BJ (cell line): ENCODE data around the gene ATP8A2. TPM values are rescaled to one million over a fixed set of nuclear protein-coding genes. Genes with fewer than 3 reads are reported as not detected.
"Not testable (repeated sequence)": the region's sequence is repeated elsewhere in the genome, so short reads cannot be mapped to it uniquely, and the experiment has no call there.

Source experiments
- CTCF ChIA-PET: fragments of 350-600 bp; formaldehyde crosslinking; extraction: SDS; loops from one replicate; lab custom pipeline; 2021; ENCODE audit warnings: antibody characterized with exemption, inconsistent platforms; lab: Yijun Ruan, JAX
- POLR2A ChIA-PET: fragments of 300-600 bp; sonication (Branson Sonifier 250); formaldehyde crosslinking; extraction: SDS; loops from one replicate; lab custom pipeline; 2021; ENCODE audit warnings: antibody characterized with exemption; lab: Charles Lee
- DNase-seq: peaks from one replicate; pipeline ENCODE4 v3.0.0-alpha.2; 2011; ENCODE audit warnings: low read depth
- H3K27me3 ChIP-seq: 2 replicates; pipeline ENCODE4 v1.6.0; 2011; ENCODE audit warnings: low read length; ENCODE audit not compliant: control insufficient read depth, insufficient read depth
- H3K36me3 ChIP-seq: 2 replicates; pipeline ENCODE4 v1.5.1; 2011; ENCODE audit warnings: low read length; ENCODE audit not compliant: control insufficient read depth, insufficient read depth
- H3K4me3 ChIP-seq: 2 replicates; pipeline ENCODE4 v1.5.1; 2011; ENCODE audit warnings: low read depth, mild to moderate bottlenecking, control low read depth, low read length
- polyA plus RNA-seq: library from polyadenylated mRNA; depleted of rRNA; stranded (reverse); fragments of >200 nt; gene quantifications from 2 replicates; pipeline ENCODE4 v1.2.3, GENCODE V29; 2011
- TF ChIP-seq, protein P1 (sequence below): IDR thresholded peaks from 2 replicates; pipeline ENCODE4 v1.5.1; 2011; ENCODE audit warnings: low read depth, mild to moderate bottlenecking, control low read depth, inconsistent platforms, low read length, moderate library complexity; ENCODE audit not compliant: insufficient read depth

Gene ATP8A2
- polyA plus RNA-seq, 1 experiment: 0.02 TPM

DNA sequence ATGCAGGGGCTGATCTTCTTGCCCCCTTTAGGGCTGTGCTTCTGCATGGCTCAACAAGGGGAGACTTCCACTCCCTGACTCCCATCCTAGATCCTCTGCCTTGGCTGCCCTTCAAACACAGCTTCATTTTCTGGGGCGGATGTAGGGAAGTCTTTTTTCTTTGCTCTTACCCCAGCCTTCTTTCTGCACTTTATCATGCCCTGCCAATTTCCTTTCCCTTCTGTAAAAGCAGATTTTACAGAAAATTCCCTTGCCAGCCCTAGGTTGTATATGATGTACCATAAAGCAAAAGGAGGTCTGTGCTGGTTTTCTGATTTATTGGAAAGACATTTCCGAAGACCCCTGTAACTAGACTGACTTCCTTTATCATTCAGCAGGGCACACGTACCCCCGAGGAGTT lies 396.6 kb downstream of the ATP8A2 start:
- CTCF ChIA-PET: no interaction called here
- TF ChIP-seq, protein P1, sequence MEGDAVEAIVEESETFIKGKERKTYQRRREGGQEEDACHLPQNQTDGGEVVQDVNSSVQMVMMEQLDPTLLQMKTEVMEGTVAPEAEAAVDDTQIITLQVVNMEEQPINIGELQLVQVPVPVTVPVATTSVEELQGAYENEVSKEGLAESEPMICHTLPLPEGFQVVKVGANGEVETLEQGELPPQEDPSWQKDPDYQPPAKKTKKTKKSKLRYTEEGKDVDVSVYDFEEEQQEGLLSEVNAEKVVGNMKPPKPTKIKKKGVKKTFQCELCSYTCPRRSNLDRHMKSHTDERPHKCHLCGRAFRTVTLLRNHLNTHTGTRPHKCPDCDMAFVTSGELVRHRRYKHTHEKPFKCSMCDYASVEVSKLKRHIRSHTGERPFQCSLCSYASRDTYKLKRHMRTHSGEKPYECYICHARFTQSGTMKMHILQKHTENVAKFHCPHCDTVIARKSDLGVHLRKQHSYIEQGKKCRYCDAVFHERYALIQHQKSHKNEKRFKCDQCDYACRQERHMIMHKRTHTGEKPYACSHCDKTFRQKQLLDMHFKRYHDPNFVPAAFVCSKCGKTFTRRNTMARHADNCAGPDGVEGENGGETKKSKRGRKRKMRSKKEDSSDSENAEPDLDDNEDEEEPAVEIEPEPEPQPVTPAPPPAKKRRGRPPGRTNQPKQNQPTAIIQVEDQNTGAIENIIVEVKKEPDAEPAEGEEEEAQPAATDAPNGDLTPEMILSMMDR: no peak
- Histone ChIP-seq H3K36me3 (no peaks in the 10 kb centered on the region), H3K4me3 (no peak overlapping the region), H3K27me3 (no peaks in the 10 kb centered on the region)
- DNase-seq: no peak
- POLR2A ChIA-PET: no interaction called here

DNA sequence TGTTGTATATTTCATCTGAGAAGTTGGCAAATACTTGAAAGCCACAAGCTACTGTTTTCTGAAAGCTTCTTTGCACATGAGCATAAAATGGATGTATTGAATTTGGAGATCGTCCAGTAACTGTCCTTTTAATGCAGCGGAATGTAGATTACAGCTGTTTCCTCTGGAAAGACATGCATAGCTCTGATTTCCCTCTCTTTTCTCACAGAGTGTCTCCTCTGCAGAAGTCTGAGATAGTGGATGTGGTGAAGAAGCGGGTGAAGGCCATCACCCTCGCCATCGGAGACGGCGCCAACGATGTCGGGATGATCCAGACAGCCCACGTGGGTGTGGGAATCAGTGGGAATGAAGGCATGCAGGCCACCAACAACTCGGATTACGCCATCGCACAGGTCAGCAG lies 397.1 kb downstream of the ATP8A2 start:
- Histone ChIP-seq H3K4me3 (no peak overlapping the region), H3K27me3 (no peaks in the 10 kb centered on the region), H3K36me3 (no peaks in the 10 kb centered on the region)
- TF ChIP-seq, protein P1: no peak
- ChIA-PET CTCF (interaction anchor here (0.8 kb wide), 1 partner anchor 11 kb away, joined by 3 read pairs; no protein-coding TSS in a partner anchor), POLR2A (no interaction called here)
- no peak for DNase-seq

DNA sequence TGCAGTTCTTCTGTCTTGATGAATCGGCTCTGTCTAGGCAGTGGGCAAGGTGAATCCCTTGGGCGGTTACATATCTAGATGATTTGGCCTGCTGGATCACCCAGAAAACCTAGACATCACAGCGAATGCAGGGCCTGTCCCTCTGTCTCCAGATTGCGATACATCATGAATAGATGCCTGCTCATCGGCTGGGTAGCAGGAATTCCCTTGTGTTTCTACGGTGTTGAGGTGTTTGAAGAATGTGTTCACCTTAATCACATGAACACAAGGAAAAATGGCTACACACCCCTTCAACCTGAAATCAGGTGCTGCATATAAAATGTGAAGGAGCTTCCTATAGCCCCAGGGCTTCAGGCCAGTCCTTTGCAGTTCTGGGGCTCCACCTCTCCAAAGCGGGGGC lies 398.8 kb downstream of the ATP8A2 start:
- TF ChIP-seq, protein P1: no peak
- no peak for DNase-seq
- CTCF ChIA-PET: no interaction called here
- Histone ChIP-seq H3K27me3 (no peaks in the 10 kb centered on the region), H3K4me3 (no peak overlapping the region), H3K36me3 (no peaks in the 10 kb centered on the region)
- POLR2A ChIA-PET: no interaction called here

DNA sequence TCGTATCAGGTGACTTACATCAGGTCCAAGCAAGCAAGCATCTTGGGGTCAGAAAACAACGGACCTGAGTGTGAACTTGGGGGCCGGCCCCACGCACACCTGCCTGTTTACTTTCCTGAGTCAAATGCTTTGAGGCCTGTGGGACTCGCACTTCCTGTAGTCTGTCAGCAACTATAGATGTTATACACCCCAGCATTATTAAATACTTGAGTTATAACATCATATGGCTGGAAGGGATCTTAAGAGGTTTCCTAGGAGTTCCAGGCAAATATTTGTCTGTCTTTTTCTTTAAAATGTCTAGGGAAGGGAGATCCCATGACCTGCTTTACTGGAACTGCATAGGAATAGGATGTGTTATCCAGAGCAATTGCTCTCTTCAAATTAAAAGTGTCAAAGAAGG lies 399.4 kb downstream of the ATP8A2 start:
- ChIA-PET CTCF (no interaction called here), POLR2A (no interaction called here)
- DNase-seq: no peak
- H3K36me3 ChIP-seq: no peaks in the 10 kb centered on the region
- H3K27me3 ChIP-seq: no peaks in the 10 kb centered on the region
- TF ChIP-seq, protein P1: no peak
- no peak overlapping the region for H3K4me3 ChIP-seq

DNA sequence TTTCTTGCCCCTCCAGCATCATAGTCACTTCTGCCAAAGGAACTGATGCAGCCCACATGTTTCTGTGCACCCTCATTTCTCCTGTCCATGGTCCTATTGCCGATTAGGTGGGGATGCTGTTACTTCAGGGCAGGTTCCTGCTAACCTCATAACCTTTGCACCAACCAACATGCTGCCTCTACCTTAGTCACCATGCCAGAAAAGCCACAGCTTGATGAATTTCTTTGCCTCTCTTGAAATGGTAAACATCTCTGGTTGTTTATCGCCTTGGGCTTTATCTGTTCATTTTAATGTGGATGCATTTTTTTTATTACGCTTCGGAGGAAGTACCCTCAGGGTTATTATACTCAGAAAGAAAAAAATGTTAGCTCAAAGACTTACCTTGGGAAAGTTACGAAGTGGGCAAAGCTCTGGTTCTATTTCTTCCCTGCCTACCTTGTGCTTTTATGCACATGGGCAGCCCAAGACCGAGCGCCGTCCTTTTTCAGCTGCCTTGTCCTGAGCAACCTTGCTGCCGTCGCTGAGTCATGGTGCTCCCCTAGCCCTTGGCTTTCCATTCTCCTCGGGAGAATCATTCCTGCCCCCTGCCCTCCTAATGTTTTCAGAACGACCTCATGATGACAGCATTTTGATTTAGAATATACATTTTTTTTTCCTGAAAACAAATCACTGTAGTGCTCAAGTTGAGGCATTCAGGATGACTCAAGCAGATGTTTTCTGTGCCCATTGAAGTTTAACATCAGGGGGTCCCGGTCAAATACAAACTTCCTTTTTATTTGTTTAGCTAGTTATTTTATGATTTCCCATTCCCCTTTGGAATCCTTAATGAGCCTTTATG lies 400.1 kb downstream of the ATP8A2 start:
- TF ChIP-seq, protein P1: no peak
- ChIA-PET CTCF (no interaction called here), POLR2A (no interaction called here)
- no peaks in the 10 kb centered on the region for H3K27me3 ChIP-seq
- H3K36me3 ChIP-seq: no peaks in the 10 kb centered on the region
- DNase-seq: no peak
- H3K4me3 ChIP-seq: no peak overlapping the region

DNA sequence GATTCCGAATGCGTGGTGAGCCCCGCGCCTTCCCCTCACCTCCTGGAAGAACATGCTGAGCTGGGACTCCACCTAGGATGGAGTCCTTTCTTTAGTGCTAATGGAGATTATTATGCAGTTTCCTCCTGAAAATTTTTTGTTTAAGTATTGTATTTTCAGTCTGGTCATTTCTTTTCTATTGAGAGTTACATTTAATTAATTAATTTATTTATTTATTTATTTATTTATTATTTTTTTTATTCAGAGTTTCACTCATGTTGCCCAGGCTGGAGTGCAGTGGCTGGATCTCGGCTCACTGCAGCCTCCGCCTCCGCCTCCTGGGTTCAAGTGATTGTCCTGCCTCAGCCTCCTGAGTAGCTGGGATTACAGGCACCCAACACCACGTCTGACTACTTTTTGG lies 400.8 kb downstream of the ATP8A2 start:
- CTCF ChIA-PET, H3K36me3 ChIP-seq, DNase-seq, H3K4me3 ChIP-seq, POLR2A ChIA-PET, H3K27me3 ChIP-seq: not testable (repeated sequence)

DNA sequence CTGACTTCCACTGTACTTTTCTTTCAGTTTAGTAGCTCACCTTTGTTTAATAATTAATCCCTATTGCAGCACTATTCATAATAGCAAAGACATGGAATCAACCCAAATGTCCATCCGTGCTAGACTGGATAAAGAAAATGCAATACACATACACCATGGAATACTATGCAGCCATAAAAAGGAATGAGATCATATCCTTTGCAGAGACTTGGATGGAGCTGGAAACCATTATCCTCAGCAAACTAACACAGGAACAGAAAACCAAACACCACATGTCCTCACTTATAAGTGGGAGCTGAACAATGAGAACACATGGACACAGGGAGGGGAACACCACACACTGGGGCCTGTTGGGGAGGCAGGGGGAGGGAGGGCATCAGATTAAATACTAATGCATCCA lies 402.3 kb downstream of the ATP8A2 start:
- H3K27me3 ChIP-seq, DNase-seq, POLR2A ChIA-PET, H3K36me3 ChIP-seq, H3K4me3 ChIP-seq: not testable (repeated sequence)
- CTCF ChIA-PET: interaction anchor here (0.5 kb wide), 1 partner anchor 79 kb away, joined by 3 read pairs; no protein-coding TSS in a partner anchor
